Measurements from ENCODE around the gene PPP1R10.
A peak's percentile ranks its signal among the peaks of the same experiment; 100 is the strongest.

The PPP1R10 gene

GRCh38 chr6:30598912-30599624 lies 18.0 kb downstream of the PPP1R10 start:
- no peak for DNase-seq (ENCODE audit: low read depth, low spot score)

- peak; percentile 50 for DNase-seq (ENCODE audit: low read depth, low spot score)
These were observed 19.5 kb downstream of the PPP1R10 start for GRCh38 chr6:30597315-30598144.

DNA sequence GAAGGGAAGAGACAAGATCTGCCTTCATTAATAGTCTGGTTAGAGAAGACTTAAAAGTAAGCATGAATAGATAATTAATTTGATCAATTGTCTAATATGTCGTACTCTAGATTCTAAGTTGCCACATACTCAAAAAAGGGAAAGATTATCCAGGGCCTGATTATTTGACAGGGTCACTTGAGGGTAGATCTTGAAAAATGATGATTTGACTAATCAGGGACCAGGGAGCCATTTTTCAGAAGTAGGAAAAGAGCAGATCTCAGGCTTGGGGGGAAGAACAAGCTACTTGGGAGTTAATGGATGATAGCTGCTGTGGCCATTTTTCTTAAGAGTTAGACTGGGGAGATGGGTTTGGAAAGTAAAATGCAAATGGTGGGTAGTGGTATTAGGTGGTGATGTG lies 24.8 kb downstream of the PPP1R10 start:
- DNase-seq (ENCODE audit: low read depth, low spot score) = no peak

DNA sequence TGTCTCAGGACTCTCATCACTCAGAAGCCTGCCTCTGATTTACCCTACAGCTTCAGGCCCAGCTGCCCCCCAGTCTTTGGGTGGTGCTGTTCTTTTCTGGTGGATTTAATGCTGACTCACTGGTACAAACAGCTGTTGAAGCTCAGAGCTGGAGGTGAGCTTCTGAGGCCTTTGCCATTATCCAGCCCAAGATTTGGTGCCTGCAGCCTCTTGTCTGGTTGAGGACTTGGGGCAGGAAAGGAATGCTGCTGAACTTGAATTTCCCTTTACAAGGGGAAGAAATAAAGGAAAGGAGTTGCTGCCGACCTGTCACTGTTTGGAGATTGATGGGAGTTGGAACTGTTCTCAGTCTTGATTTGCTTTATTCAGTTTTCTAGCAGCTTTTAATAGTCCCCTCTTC lies 26.0 kb downstream of the PPP1R10 start:
- no peak for DNase-seq (ENCODE audit: low read depth, low spot score)

- no peak for DNase-seq (ENCODE audit: low read depth, low spot score)
These were observed 26.5 kb downstream of the PPP1R10 start for GRCh38 chr6:30590509-30590908.

DNA sequence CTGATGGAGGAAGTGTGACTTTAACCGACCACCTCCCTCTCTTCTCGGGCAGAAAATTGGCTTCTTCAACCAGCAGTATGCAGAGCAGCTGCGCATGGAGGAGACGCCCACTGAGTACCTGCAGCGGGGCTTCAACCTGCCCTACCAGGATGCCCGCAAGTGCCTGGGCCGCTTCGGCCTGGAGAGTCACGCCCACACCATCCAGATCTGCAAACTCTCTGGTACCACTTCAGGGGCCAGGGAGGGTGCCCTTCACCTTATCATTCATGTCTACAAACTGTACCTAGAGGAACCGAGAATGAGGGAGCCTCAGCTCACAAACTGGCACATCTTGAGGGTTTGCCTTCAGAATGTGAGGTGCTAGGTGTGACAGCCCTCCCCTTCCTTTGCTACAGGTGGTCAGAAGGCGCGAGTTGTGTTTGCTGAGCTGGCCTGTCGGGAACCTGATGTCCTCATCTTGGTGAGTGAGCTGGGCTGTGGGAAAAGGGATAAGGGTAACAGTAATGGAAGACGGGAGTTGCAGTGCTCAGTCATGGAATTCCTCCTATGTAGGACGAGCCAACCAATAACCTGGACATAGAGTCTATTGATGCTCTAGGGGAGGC lies 27.2 kb downstream of the PPP1R10 start:
- no peak for DNase-seq (ENCODE audit: low read depth, low spot score)

DNA sequence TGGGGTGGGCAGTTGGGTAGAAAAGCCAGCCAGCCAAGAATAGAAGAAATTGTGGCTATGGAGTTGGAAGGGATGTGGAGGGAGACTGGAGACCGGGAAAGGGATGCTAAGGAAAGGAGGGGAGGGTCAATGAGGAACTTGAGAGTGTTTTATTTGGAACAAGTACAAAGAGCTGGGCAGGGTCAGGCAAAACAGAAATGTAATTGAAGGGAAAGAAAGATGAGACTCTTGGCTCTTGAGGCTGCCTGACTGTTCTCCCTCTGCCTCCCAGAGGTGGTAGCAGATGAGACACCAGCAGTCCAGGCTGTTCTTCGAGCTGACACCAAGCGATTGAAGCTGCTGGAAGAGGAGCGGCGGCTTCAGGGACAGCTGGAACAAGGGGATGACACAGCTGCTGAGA lies 33.1 kb downstream of the PPP1R10 start:
- DNase-seq (ENCODE audit: low read depth, low spot score) = no peak

DNA sequence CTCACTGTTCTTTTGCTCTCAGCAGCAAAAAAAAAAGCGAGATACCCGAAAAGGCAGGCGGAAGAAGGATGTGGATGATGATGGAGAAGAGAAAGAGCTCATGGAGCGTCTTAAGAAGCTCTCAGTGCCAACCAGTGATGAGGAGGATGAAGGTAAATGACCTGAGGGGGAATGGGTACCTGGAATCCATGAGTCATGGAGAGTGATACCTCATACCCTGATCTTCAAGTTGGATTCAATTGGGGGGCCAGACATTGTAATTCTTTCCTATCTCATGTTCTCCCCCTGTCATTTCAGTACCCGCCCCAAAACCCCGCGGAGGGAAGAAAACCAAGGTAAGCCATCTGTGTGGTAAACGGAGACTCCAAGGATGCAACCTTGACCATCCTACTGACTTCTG lies 39.0 kb downstream of the PPP1R10 start:
- no peak for DNase-seq (ENCODE audit: low read depth, low spot score)

DNA sequence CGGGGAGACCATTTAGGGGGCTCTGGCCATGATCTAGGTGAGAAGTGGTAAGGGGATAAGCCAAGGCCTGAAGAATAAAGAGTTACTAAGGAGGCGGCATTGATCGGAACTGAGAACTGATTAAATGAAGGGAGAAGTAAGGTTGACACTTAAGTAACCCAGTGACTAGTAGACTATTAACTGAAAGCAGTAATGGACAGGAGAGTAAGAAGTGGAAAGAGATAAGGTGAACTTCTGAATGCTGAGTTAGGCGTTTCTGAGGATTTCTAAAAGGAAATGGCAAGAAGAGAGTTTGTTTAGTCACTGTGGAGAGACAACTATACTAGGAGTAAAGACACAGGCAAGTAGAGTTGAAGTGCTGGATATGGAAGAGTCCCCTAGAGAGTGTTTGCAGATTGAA lies 43.9 kb downstream of the PPP1R10 start:
- DNase-seq (ENCODE audit: low read depth, low spot score) = no peak

DNA sequence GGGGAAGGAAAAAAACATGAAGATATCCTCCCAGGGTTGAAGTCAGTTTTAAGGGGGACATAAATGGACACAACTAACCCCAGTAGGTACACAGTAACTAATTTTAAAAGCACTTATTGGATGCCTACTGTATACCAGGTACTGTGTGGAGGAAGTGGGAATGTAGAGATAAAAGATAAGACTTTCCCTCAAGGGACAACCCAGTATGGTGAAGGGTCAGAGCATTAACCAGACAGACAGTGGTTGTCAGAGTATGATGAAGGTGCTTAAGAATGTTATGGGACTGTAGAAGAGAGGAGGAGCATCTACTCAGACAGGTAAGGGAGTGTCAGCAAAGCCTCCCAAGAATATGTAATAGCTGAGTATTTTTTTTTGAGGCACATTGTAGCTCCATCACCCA lies 44.9 kb downstream of the PPP1R10 start:
- DNase-seq (ENCODE audit: low read depth, low spot score) = no peak

DNA sequence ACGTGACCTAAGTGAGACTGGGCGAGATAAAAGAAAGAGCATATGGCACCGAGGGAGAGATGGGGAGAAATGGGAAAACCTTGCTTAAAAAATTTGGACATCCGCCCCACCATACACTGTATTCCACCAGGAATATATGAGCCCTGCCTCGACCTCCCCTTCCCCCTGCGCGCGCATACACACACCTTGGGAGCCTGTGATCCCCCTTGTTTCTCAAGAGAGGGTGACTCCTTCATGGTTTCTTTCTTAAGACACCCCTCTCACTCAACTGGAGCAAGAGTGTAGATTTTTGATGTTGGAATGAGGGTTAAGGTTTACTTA lies 45.3 kb downstream of the PPP1R10 start:
- DNase-seq (ENCODE audit: low read depth, low spot score) = no peak

DNA sequence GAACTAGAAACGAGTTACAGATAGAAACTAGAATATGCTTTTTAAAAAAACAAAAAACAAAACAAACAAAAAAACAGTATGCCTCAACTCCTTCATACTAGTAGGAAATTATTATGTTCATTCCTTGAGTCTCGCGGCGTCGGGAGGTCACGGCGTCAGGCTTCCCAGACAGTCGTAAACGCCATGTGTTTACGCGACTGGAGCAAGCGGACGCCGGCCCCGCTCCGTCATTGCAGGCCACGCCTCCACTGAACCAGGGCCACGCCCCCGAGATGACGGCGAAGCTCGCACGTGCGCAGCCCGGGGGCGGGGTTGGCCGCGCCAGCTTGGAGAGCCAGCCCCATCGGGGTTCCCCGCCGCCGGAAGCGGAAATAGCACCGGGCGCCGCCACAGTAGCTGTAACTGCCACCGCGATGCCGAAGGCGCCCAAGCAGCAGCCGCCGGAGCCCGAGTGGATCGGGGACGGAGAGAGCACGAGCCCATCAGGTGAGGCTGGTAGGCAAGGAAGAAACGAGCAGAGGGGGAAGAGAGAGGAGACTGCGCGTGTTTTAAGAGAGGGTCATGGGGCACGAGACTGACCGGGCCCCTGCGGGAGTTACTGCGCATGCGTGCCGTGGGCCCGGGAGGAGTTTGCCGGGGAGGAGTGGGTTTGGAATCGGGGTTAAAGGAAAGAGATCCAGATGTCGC lies 45.8 kb downstream of the PPP1R10 start, which contains the start of gene ABCF1:
TSS of gene ABCF1 (plus strand) at position 368 of the 687 bp plus-strand sequence. CDS start at position 414, 46 bp downstream.
- peak; percentile 92 for DNase-seq (ENCODE audit: low read depth, low spot score)

DNA sequence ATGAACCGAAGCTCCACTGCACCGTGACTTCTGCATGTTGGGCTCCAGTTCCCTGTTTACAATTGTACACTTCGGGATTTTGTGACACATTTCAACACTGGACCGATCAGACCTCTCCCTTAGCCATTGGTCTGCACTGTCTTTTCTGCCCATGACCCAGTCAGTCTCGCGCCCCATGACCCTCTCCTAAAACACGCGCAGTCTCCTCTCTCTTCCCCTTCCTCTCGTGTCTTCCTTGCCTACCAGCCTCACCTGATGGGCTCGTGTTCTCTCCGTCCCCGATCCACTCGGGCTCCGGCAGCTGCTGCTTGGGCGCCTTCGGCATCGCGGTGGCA lies 46.3 kb downstream of the PPP1R10 start:
- no peak for DNase-seq (ENCODE audit: low read depth, low spot score)

DNA sequence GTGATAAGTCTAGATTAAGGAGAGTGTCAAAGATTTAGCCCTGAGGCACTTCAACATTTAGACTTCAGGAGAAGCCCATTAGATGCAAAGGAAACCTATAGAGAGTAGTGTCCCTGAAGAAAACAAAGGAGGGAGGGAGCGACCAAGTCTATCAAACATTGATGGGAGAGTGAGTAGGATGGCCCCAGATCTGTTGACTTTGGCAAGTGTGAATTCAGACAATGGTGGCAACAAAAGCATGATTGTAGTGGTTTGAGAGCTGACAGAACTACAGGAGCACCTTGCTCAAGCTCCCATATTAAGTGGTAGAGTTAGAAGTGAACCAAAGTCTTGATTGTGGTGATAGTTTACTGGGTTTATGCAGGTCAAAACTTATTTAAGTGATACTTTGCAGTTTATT lies 46.8 kb downstream of the PPP1R10 start:
- DNase-seq (ENCODE audit: low read depth, low spot score) = no peak

- no peak for DNase-seq (ENCODE audit: low read depth, low spot score)
These were observed 48.8 kb downstream of the PPP1R10 start for GRCh38 chr6:30568245-30568644.

GRCh38 chr6:30565772-30566171 lies 51.3 kb downstream of the PPP1R10 start:
- no peak for DNase-seq (ENCODE audit: low read depth, low spot score)

DNA sequence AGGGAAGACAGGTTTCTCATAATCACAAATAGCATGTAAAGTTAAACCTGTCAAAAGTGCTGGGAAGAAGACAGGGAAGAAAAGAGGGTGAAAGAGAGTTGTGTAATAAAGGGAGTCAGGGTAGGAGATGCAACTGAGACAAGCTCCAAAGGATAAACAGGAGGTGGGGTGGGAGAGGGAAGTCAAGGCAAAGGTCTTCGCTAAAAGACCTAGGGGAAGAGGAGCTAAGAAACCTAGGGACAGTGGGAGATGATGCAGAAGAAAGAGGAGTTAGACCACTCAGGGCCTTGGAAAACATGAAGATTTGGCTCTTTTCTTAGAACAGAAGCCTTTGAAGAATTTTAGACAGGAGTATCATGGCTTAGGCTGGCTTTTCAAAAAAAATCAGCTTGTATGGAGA lies 52.9 kb downstream of the PPP1R10 start:
- no peak for DNase-seq (ENCODE audit: low read depth, low spot score)

DNA sequence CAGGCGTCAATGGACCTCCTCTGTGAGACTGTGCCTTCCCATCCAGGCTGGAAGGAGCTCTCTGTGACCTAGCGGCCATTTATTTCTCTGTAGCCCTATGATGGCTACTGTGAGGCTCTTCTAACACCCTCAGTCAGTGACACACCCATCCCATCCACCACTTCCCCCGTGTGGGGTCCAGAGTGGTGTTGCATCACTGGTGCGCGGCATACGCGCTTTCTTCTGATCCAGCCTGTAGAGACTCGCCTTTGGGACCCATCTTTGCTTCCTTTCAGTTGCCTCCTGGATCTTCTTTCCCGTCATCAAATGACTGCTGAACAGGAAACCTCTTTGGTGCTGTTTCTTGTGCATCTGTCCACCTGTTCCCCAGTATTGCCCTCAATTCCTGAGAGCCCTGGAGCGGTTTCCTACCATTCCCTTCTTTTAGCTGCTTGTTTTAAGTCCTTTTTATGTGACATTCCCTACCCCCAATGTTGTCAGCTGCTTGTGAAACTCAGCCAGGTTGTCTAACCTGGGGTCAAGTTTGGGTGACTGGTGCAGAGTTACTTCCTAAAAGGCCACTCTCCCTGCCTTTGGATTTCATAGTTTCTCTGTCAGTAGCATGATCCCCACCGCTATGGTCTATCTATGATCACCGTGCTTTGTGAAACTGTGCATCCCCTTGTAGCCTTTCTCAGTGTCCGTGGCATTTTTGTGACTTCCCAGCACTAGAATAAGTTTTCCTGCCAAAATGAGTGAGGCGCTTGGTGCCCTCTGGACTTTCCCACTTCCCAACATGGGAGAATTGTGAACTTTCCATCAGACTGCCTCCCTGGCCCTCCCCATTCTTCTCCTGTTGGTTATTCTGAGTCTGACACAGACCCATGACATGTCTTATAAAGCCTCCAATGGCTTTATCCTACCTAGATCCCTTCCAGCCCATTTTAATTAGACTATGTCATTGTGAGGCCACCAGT lies 54.3 kb downstream of the PPP1R10 start:
- DNase-seq (ENCODE audit: low read depth, low spot score) = no peak

DNA sequence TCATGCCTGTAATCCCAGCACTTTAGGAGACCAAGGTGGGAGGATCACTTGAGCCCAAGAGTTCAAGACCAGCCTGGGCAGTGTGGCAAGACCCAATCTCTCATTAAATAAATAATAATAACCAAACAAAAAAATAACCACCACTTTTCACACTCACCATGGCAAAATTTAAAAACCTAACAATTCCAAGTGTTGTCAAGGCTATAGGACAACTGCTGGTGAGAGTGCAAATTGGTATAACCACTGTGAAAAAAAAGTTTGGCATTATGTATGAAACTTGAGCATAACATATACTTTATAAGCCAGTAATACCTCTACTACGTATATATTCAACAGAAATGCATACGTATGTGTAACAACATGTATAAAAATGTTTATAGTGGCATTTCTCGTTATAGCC lies 56.1 kb downstream of the PPP1R10 start:
- no peak for DNase-seq (ENCODE audit: low read depth, low spot score)

DNA sequence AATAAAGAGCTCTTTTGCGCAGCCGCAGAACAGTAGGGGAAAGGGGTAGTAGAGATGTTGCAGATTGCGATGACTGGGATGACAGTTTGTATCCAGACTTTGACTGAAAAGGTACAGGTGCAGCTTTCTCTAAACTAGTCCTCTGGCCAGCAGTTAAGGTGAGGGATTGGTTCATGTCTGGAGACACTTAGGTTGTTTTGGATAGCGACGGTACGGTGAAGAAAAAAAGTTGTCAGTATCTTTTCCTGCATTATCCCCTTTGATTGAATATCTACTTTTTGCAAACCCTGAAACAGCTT lies 59.4 kb downstream of the PPP1R10 start:
- no peak for DNase-seq (ENCODE audit: low read depth, low spot score)

DNA sequence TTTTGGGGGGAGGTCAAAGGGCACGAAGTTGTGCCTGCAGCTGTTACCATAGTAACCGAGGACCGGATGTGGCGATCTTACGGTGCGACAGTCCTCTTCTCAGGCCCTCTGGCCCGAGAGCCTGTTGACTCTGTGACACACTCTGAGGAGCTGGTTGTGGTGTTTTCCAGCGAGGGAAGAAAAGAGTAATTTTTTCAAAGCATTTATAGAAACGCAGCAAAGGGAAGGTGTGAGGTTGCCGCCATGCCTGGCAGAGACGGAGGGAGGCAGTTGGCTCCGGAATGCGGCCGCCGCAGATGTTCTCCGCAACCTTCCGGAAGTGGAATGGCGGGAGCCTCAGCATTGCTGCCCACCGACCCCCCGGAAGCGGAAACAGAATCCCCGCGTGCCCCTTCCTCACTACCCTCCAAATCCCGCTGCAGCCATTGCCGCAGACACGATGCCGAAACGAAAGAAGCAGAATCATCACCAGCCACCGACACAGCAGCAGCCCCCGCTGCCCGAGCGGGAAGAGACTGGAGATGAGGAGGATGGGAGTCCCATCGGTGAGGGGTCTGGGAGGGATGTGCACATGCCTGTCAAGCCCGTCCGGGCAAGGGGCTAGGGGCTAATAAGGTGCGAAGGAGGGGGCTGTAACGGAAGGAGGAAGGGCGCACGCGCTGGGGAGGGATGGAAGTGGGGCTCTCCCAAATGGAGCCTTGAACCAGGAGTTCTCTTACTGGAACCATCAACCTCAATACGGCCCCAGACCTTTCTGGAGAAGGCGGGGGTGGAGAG lies 59.9 kb downstream of the PPP1R10 start, which contains the start of gene PRR3:
TSS of gene PRR3 (plus strand) at position 390 of the 777 bp plus-strand sequence. CDS start at position 440, 50 bp downstream.
- no peak for DNase-seq (ENCODE audit: low read depth, low spot score)

Data from smooth muscle cell of the brain vasculature (primary cell).